ENCODE results near the gene CEP112. TPM values are rescaled to one million over a fixed set of nuclear protein-coding genes. Genes with fewer than 3 reads are reported as not detected.

Gene CEP112
- total and polyA plus RNA-seq, 9 of the 15 experiments (the other 6 are each of a cell fraction or from before 2014, with no cell fraction given) = 0.84 TPM; not detected in 8

GRCh38 chr17:66240630-66241029 lies 48.7 kb upstream of the CEP112 start (continued):
- TF ChIP-seq CUX1 (CRISPR knock-in tag; IDR thresholded peaks at IDR 0.05) (no peak), UBTF (IDR thresholded peaks at IDR 0.05; ENCODE audit: borderline replicate concordance in 1 of 2, low read depth in 2 of 2, low read length in 2 of 2) (no peak), ZNF609 (CRISPR knock-in tag; IDR thresholded peaks at IDR 0.05; ENCODE audit: borderline replicate concordance) (no peak), TBL1XR1 (IDR thresholded peaks at IDR 0.05; ENCODE audit: low read length in 2 of 2) (no peak), FOXK1 (CRISPR knock-in tag; IDR thresholded peaks at IDR 0.05; ENCODE audit: borderline replicate concordance) (no peak), CTCFL (IDR thresholded peaks at IDR 0.05; ENCODE audit: borderline replicate concordance, insufficient read depth, low read depth, low read length, poor library complexity, severe bottlenecking) (no peak), FOSL1 (tag; conservative IDR thresholded peaks at IDR 0.05) (no peak)
